ENCODE results near the gene BCAS2.

The BCAS2 gene

GRCh38 chr1:114558544-114558943, 22.9 kb downstream of the BCAS2 start:
- no peak for DNase-seq (ENCODE audit: low read depth)

GRCh38 chr1:114554577-114554976, 26.8 kb downstream of the BCAS2 start:
- no peak for DNase-seq (ENCODE audit: low read depth)

- DNase-seq (ENCODE audit: low read depth): no peak
Measured at GRCh38 chr1:114552106-114552639, 29.2 kb downstream of the BCAS2 start.

GRCh38 chr1:114551400-114551799, 30.0 kb downstream of the BCAS2 start:
- DNase-seq (ENCODE audit: low read depth): no peak

- no peak for DNase-seq (ENCODE audit: low read depth)
Measured at GRCh38 chr1:114550336-114550735, 31.1 kb downstream of the BCAS2 start.

- DNase-seq (ENCODE audit: low read depth): no peak
Measured at GRCh38 chr1:114549137-114549536, 32.3 kb downstream of the BCAS2 start.

- no peak for DNase-seq (ENCODE audit: low read depth)
Measured at GRCh38 chr1:114547076-114547475, 34.3 kb downstream of the BCAS2 start.

- DNase-seq (ENCODE audit: low read depth): no peak
Measured at GRCh38 chr1:114545796-114546195, 35.6 kb downstream of the BCAS2 start.

GRCh38 chr1:114545315-114545714, 36.1 kb downstream of the BCAS2 start:
- DNase-seq (ENCODE audit: low read depth): no peak

- DNase-seq (ENCODE audit: low read depth): no peak
Measured at GRCh38 chr1:114540821-114541220, 40.6 kb downstream of the BCAS2 start.

- DNase-seq (ENCODE audit: low read depth): no peak
Measured at GRCh38 chr1:114540272-114540671, 41.1 kb downstream of the BCAS2 start.

GRCh38 chr1:114536043-114536442, 45.4 kb downstream of the BCAS2 start:
- DNase-seq (ENCODE audit: low read depth): no peak

GRCh38 chr1:114535401-114535800, 46.0 kb downstream of the BCAS2 start:
- DNase-seq (ENCODE audit: low read depth): no peak

- DNase-seq (ENCODE audit: low read depth): no peak
Measured at GRCh38 chr1:114531094-114531493, 50.3 kb downstream of the BCAS2 start.

- no peak for DNase-seq (ENCODE audit: low read depth)
Measured at GRCh38 chr1:114530224-114530623, 51.2 kb downstream of the BCAS2 start.

- DNase-seq (ENCODE audit: low read depth): no peak
Measured at GRCh38 chr1:114524944-114525343, 56.5 kb downstream of the BCAS2 start.

GRCh38 chr1:114522264-114522575, 59.2 kb downstream of the BCAS2 start:
- DNase-seq (ENCODE audit: low read depth): no peak

GRCh38 chr1:114521396-114522263, 59.8 kb downstream of the BCAS2 start:
- DNase-seq (ENCODE audit: low read depth): no peak
